IPS-NIHi7 (cell line): ENCODE results near the gene CYFIP2.
"Not testable (repeated sequence)": the region's sequence is repeated elsewhere in the genome, so short reads cannot be mapped to it uniquely, and the experiment has no call there.

Experiments
- DNase-seq: peaks from one replicate; pipeline ENCODE4 v3.0.0; 2012; ENCODE audit warnings: mixed read lengths; ENCODE audit errors: extremely low spot score

The CYFIP2 gene

GRCh38 chr5:157265714-157266285, at the start of gene CYFIP2:
CYFIP2 (plus strand) TSS chr5:157266123; CDS start chr5:157285362, 19,239 bp downstream.
- DNase-seq, result peak; percentile 90

GRCh38 chr5:157216391-157217142, 49.4 kb upstream of the CYFIP2 start:
- DNase-seq, result no peak

- DNase-seq, result no peak
These were observed 48.5 kb upstream of the CYFIP2 start for GRCh38 chr5:157217289-157218024.

- DNase-seq, result no peak
These were observed 46.2 kb upstream of the CYFIP2 start for GRCh38 chr5:157219491-157220271.

GRCh38 chr5:157221959-157222358, 44.0 kb upstream of the CYFIP2 start:
- no peak for DNase-seq

GRCh38 chr5:157222506-157223230, 43.3 kb upstream of the CYFIP2 start:
- no peak for DNase-seq

GRCh38 chr5:157225469-157226422, 40.2 kb upstream of the CYFIP2 start:
- DNase-seq, result no peak

GRCh38 chr5:157230610-157231009, 35.3 kb upstream of the CYFIP2 start:
- DNase-seq, result no peak

GRCh38 chr5:157232706-157233105, 33.2 kb upstream of the CYFIP2 start:
- no peak for DNase-seq

- DNase-seq, result no peak
These were observed 32.4 kb upstream of the CYFIP2 start for GRCh38 chr5:157233515-157233914.

- DNase-seq, result no peak
These were observed 29.5 kb upstream of the CYFIP2 start for GRCh38 chr5:157236423-157236822.

GRCh38 chr5:157241483-157241882, 24.4 kb upstream of the CYFIP2 start:
- DNase-seq, result no peak

GRCh38 chr5:157244704-157245103, 21.2 kb upstream of the CYFIP2 start:
- not testable (repeated sequence) for DNase-seq

- peak; percentile 68 for DNase-seq
These were observed 20.4 kb upstream of the CYFIP2 start for GRCh38 chr5:157245476-157245875.

- DNase-seq, result no peak
These were observed 20.0 kb upstream of the CYFIP2 start for GRCh38 chr5:157245886-157246285.

- no peak for DNase-seq
These were observed 18.7 kb upstream of the CYFIP2 start for GRCh38 chr5:157247267-157247666.

- DNase-seq, result no peak
These were observed 17.0 kb upstream of the CYFIP2 start for GRCh38 chr5:157248821-157249470.

- DNase-seq, result no peak
These were observed 13.0 kb upstream of the CYFIP2 start for GRCh38 chr5:157252711-157253465.

- peak; percentile 82 for DNase-seq
These were observed 12.4 kb upstream of the CYFIP2 start for GRCh38 chr5:157253547-157253946.
